GM19324 (cell line): ENCODE data around the gene HDGF.
"Not testable (repeated sequence)": the region's sequence is repeated elsewhere in the genome, so short reads cannot be mapped to it uniquely, and the experiment has no call there.

Source experiments
- ATAC-seq: cut with Tn5 transposase; IDR thresholded peaks from one replicate; pipeline ENCODE4 v1.9.1; 2021; ENCODE audit warnings: mild to moderate bottlenecking, moderate library complexity; ENCODE audit not compliant: unreplicated experiment, low FRiP score

HDGF gene

DNA sequence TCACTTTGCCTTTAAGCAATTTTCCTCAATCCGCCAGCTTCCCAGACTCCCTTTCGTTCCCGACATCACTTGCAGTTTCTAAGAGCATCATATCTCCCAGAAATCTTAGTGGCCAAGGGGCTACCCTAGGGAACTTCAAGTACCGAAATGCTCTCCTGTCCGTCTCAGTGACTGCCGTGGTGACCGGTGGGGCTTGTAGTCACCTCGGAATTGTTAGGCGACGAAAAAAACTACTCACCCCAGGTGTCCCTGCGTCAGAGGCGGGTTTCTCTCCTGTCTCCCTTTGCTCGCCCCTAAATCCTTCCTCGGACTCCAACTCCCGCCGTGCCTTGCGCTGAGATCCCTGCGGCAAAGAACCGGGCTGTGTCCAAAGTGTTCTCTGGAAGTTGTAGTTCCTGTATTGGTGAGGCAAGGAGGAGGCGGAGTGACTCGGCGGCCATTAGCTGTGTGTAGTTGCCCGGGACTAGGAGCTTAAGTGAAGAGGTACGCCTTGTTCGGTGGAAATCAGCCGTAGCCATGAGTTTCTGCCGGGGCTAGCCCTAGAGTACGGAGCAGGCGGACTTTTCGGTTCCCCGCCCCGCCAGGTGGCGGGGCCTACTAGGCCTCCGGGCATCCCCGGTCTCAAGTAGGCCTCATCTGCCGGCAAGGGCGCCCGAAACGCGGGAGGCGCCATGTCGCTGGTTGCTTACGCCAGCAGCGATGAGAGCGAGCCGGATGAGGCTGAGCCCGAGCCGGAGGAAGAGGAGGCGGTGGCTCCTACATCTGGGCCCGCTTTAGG lies 15.8 kb upstream of the HDGF start, which contains the start of gene PRCC:
Gene PRCC, plus strand, starts transcription at position 435 of the 778 bp plus-strand sequence. Its CDS starts 237 bp downstream, at position 672.
- peak; percentile 92 for ATAC-seq

DNA sequence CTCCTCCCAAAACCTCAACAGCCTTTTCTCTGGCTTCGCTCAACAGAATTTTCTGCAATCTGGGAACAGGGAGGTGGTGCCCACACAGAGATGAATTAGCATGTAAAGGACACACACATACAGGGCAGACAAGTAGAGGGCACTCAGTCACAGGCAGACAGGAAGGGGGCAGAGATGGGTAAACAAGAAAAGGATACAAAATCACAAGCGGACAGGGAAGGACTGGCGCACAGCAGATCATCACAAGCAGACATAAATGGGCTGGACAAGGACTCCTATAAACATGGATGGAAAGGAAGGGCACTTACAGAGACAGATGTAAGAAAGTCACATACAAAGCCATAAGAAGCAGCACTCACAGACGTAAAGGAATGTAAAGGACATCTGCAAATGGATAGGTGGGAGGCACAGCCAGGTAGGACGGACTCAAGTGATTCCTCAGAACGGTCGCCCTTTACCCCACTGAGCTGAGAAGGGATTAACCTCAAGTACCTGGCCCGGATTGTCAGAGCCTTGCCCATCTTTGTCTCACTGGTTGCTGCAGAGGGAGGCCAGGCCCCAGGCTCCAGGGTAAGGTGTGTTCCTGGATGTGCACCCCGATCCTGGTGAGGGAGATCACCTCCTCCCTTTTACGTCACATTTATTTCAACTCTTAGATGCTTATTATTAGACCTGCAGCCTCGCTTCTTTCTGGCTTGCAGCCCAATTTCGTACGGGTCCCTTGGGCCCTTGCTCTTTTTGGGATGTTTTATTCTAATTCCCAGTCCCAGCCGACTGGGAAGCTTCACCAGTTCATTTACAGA lies 15.0 kb upstream of the HDGF start:
- ATAC-seq = no peak

DNA sequence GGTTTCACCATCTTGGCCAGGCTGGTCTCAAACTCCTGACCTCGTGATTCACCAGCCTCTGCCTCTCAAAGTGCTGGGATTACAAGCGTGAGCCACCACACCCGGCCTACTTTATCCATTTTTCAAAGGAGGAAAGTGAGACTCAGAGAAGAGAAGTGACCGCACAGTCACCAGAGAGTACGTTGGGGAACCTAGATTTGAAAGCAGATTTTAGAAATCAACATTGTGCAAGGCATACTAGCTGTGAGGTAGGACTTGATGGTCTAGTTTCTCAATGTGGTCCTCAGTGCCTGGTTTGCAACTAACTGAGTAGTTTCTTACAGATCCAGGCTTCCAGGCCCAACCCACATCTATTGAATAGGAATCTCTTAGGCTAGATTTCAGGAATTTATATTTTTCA lies 14.2 kb upstream of the HDGF start:
- ATAC-seq = no peak

DNA sequence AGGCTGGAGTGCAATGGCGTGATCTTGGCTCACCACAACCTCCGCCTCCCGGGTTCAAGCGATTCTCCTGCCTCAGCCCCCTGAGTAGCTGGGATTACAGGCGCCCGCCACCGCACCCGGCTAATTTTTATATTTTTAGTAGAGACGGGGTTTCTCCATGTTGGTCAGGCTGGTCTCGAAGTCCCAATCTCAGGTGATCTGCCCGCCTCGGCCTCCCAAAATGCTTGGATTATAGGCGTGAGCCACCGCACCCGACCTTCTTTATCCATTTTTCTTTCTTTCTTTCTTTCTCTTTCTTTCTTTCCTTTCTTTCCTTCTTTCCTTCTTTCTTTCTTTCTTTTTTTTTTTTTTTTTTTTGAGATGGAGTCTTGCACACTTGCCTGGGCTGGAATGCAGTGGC lies 13.7 kb upstream of the HDGF start:
- ATAC-seq = not testable (repeated sequence)

DNA sequence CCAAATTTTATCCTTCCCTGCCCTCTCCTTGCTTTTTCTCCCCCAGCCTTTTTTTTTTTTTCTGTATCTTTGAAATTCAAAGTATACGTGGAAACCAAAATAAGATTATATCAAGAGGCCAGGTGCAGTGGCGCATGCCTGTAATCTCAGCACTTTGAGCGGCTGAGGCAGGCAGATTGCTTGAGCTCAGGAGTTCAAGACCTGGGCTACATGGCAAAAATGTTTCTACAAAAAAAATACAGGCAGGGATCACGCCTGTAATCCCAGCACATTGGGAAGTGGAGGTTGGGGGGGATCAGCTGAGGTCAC lies 9.3 kb upstream of the HDGF start:
- no peak for ATAC-seq

DNA sequence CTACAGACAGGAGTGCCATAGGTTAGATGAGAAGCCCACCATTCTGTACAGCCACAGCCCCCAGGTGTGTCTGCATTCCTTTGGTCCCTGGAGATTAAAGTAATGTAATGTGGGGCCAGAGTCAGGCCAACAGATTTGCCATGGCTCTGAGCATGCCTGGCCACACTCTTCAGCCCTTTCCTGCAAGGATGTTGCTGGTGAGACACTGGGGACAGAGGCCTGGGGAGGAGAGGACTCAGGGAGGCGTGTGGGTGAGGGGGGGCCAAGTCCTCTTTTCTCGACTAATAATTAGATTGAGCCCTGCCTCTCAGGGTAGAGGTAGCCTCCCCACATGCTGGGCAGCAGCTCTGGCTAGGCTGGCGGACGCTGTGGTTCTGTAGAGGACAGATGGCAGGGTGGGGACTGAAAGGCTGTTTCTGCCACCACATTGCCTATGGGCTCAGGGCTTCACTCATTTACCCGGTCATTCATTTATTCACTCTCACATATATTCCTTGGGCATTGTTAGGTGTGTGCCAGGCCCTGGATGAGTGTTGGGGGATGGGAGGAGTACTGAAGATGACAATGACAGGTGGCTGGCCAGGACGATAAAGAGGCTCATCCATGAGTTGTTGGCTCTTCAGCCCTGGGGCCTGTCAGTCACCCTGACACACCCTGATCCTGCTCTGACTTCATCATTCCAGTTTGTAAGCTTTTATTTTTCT lies 8.8 kb upstream of the HDGF start:
- ATAC-seq = no peak

DNA sequence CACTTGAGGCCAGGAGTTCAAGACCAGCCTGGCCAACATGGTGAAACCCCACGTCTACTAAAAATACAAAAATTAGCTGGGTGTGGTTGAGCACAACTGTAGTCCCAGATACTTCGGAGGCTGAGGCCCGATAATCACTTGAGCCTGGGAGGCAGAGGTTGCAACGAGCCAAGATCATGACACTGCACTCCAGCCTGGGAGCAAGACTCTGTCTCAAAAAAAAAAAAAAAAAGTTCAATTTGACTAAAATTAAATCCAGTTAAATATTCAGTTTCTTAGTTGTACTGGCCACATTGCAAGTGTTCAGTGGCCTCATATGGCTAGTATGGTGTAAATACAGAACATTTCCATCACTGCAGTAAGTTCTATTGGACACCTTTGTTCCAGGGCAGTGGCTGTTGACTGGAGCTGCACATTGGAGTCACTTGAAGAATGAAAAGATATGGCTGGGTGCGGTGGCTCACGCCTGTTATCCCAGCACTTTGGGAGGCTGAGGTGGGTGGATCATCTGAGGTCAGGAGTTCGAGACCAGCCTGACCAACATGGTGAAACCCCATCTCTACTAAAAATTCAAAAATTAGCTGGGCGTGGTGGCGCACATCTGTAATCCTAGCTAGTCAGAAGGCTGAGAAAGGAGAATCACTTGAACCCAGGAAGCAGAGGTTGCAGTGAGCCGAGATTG lies 6.2 kb upstream of the HDGF start:
- ATAC-seq = not testable (repeated sequence)

DNA sequence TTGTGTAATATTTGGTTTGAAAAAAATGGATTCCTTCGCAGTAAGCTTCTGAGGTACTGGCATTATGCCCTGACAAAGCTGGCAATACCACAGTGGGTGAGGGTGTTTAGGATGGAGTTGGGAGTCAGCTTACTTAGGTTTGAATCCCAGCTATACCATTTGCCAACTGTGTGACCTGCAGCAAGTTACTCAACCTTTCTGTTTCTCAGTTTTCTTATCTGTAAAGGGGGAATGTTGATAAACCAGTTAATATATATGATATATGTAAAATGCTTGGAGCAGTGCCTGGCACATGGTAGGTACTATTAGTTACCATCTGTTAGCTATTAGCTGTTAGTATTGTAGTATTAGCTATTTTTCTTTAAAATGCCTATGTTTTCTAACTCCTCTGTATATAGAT lies 4.9 kb upstream of the HDGF start:
- ATAC-seq = no peak

DNA sequence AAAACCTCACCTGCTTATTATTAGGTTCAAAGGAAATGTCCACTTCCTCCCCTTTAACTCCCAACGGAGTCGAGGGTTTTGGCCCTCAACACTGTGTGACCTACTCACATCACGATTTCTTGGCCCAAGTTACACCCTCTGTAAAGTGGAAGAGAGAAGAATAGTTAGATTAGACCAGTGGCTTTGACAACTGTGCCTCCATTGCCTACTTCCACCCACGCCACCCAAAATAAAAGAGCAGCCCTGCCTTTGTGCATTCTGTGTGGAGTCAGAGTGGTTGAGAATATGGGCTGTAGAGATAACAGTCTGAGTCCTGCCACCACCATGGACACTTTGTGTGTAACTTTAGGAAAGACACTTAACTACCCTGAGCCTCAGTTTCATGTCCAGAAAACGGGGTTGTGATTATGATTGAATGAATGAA lies 4.1 kb upstream of the HDGF start:
- no peak for ATAC-seq

DNA sequence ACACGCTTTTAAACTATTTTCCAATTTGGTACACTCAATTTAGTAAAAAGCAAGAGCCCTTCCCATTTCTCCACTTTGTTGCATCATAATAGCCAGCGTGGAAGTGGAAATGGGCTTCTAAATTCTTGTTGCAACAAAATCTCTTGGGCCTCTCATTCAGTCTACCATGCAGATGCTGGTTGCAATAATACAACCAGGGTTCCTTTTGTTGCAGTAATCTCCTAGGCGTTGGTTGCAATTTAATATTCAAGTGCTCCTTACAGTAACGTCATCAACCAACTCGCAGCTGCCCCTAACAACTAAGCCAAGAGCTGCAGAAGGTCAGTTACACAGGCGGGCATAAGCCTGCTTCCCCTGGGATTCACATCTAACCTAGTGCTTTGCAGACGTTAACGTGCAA lies 2.7 kb upstream of the HDGF start:
- no peak for ATAC-seq

DNA sequence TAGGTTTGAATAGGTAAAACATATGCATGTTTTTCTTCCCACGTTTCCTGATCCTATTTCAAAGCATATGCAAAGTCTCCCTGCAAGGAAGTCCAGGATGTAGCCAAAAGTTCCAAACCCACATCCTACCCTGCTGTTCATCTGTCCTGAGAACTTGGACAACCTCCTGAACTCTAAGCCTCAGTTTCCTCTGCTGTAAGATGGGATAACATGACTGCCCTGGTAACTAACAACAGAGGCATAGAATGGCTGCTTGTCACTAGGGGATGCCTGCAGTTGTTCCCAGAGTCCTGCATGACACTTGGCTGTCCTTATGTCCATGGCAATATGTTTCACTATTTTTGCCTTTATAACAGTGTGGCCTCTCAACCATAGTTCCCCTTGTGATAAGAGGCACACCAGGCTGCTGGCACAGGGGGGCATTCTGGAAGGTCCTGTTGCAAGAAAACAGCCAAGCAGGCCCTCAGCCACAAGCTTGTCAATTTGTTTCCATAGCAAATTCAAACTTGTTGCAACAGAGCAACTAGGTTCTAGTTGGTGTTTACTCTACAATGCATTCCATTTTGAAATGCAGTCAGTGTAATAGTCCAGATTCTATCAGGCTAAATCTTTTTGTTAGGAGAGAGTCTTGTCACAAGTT lies 1.5 kb upstream of the HDGF start:
- ATAC-seq = no peak

DNA sequence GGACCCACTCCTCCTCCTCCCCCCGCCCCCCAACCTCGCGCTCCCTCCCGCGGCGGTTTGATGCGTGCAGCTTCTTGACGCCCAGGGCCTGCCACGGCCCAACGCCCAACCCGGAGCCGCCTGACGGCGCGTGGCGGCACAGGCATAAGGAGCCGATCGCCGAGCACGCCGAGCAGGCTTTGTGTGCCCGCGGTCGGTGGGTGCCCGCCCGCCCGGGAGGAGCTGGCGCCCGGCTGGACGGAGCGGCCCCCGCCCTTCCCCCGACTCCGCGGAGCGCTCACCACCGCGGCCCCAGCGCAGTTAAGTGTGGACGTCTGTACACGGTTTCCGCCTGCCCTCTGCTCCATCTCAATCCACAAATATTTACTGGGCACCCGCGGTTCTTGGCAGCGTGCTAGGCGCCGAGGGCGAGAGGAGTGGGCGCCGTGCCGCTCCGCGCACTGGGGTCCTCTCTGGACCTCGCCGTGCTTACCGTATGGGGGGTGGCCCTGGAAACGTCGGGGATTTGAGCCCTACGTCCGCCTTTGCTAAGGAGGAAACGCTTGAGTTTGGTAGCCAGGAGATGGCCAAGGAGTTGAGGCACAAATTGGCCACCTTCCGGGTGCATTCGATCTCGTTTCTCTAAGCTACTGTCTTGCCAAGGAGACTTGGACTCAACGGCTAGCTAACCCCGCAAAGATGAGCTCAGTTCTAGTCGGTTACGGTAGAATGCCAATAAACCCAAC lies 444 bp upstream of the HDGF start:
- peak; percentile 81 for ATAC-seq

DNA sequence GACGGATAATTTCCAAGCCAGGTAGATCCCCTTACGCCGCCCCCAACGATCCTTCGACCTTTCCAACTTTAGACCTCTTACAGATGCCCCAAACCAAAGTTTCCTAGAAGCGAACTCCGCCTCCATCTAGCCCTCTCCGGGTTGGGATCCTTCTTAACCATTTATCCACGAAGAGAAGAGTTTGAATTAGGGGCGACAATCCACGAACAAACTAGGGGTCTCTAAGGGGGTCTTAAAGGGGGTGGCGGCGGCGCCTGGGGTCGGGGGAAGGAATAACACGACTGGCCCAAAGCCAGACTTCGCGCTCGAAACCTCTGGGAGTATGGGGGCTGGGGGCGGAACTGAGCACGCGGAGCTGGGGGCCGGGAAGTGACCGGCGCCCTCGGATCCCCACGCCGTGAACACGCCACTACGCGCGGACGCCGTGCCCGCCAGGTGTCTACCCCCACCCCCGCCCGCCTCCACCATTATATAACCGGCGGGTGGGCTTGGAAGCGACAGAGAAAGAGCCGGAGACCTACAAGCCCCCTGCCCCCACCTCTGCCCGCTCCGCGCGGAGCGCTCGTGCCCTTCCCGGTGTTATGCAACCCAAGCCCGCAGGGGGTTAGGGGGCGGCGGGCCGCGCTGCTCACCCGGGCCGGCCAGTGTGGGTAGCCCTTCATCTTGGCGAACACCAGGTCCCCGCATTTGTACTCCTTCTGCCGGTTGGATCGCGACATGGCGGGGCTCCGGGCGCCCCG lies 594 bp downstream of the HDGF start:
- ATAC-seq = no peak

DNA sequence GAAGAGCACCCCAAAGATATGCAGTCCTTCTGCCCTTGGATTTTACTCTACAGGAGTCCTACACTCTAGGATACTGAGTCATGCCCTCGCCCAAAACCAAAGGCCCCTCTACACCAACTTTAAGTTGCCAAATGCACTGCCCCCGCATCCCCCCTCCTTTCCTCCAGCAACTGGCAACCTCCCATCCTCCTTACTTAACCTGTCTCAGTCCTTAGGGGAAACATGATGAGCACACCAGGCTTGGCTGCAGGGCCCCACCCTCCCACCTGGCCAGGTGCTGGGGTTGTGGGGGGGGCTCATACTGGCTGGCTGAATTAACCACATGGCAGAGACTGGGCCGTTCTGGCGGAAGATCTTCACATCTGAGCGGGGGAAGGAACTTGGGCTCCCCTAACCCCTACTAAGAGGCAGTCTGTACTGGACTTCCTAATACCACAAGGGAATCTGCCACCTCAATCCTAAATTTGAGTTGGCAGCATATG lies 1.2 kb downstream of the HDGF start:
- no peak for ATAC-seq

DNA sequence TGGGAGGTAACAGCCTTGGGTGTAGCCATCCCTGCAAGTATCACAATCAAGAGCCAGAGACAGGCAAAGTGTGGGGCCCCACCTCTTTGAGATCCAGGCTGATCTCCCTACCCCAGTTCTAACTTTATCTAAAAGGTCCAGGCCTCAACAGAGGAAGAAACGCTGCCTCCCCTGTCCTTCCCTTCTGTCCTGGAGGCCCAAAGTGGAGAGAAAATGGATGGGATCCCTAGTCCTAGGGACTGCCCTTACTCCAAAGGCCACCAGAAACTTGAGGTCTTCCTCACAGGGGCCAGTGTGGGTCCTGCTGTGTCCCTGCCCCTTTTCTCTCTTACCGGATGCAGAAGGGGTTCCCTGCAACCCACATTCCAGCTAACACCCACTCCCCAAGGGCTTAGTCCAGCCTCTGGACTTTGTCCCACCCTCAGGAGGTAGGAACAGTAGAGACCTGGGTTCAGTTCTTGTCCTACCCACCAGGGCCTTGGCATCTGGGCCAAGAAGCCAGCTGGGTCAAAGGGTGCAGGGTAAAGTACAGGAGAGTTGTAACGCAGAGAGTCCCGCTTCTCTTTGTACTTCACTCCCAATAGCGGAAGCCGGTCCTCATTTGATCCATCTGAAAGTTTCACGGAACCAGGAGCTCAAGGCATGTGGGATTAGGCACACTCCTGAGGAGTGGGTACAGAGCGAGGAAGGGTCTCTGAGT lies 1.9 kb downstream of the HDGF start:
- ATAC-seq = no peak

DNA sequence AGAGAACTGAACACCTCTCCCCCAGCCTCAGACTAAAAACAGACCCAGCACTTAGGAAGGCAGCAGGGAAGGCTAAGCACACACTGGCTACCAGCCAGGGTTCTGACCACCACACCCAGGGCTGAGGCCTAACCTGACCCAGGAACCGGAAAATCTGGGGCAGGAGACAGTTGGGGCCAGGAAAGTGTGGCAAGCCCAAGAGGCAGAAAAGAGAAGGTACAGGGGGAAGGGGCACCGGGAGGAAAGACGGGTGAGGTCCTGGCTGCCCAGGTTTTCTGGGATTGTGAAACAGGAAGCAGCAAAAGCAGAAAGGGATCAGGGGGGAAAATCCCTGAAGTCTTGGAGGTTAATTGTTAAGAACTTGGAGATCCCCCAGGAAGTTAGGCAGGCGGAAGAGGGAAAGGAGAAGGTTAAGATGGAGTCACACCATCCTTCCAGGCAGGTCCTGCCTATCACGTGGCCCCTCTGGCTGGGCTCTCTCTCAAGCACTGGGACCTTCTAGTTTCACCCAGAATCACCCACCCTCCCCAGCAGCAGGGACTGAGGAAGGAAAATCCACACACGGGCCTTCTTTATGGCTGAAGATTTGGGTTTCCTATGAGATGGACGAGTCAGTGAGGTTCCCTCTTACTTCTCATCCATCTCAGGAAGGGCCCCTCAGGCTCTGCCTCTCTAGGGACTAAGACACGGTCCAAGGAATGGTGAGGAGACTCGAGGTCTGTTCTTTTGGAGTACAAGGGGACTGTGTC lies 2.6 kb downstream of the HDGF start:
- no peak for ATAC-seq
